Measurements from ENCODE around the gene PDIA2. TPM values are rescaled to one million over a fixed set of nuclear protein-coding genes. Genes with fewer than 3 reads are reported as not detected.

Gene PDIA2
- total RNA-seq, 1 donor from 2014 or later, result 2.7 TPM

GRCh38 chr16:293043-293775 lies 10.2 kb downstream of the PDIA2 start:
- no peak for TF ChIP-seq CTCF (IDR thresholded peaks at IDR 0.05; ENCODE audit: unreplicated experiment)
- no peak overlapping the region for H3K4me3 Mint-ChIP-seq
- no peak for DNase-seq (ENCODE audit: low spot score in 2 of 2, unreplicated experiment in 2 of 2)
- H3K27me3 Mint-ChIP-seq (ENCODE audit: low read depth), result no peaks in the 10 kb centered on the region
- no peaks in the 10 kb centered on the region for H3K9me3 Mint-ChIP-seq
- no peaks in the 10 kb centered on the region for H3K4me1 Mint-ChIP-seq
- H3K27ac Mint-ChIP-seq, result no peak overlapping the region
- H3K36me3 Mint-ChIP-seq, result peaks cover 9% of the 10 kb centered on the region

- no peaks in the 10 kb centered on the region for H3K4me1 Mint-ChIP-seq
- no peak for DNase-seq (ENCODE audit: low spot score in 2 of 2, unreplicated experiment in 2 of 2)
- no peak for TF ChIP-seq CTCF (IDR thresholded peaks at IDR 0.05; ENCODE audit: unreplicated experiment)
- peaks cover 7% of the 10 kb centered on the region for H3K36me3 Mint-ChIP-seq
- no peaks in the 10 kb centered on the region for H3K27me3 Mint-ChIP-seq (ENCODE audit: low read depth)
- H3K9me3 Mint-ChIP-seq, result no peaks in the 10 kb centered on the region
- H3K27ac Mint-ChIP-seq, result no peak overlapping the region
- no peak overlapping the region for H3K4me3 Mint-ChIP-seq
These were observed 13.3 kb downstream of the PDIA2 start for GRCh38 chr16:296276-296675.

- H3K27me3 Mint-ChIP-seq (ENCODE audit: low read depth), result no peaks in the 10 kb centered on the region
- no peaks in the 10 kb centered on the region for H3K4me1 Mint-ChIP-seq
- no peak overlapping the region for H3K27ac Mint-ChIP-seq
- no peak for DNase-seq (ENCODE audit: low spot score in 2 of 2, unreplicated experiment in 2 of 2)
- H3K4me3 Mint-ChIP-seq, result no peak overlapping the region
- H3K36me3 Mint-ChIP-seq, result peaks cover 5% of the 10 kb centered on the region
- TF ChIP-seq CTCF (IDR thresholded peaks at IDR 0.05; ENCODE audit: unreplicated experiment), result no peak
- no peaks in the 10 kb centered on the region for H3K9me3 Mint-ChIP-seq
These were observed 14.0 kb downstream of the PDIA2 start for GRCh38 chr16:296806-297510.

GRCh38 chr16:297832-298231 lies 14.9 kb downstream of the PDIA2 start:
- Mint-ChIP-seq H3K36me3 (peaks cover 2% of the 10 kb centered on the region), H3K9me3 (no peaks in the 10 kb centered on the region), H3K4me3 (no peak overlapping the region), H3K27me3 (ENCODE audit: low read depth) (no peaks in the 10 kb centered on the region), H3K4me1 (no peaks in the 10 kb centered on the region), H3K27ac (no peak overlapping the region)
- no peak for DNase-seq (ENCODE audit: low spot score in 2 of 2, unreplicated experiment in 2 of 2)
- no peak for TF ChIP-seq CTCF (IDR thresholded peaks at IDR 0.05; ENCODE audit: unreplicated experiment)

- Mint-ChIP-seq H3K4me3 (no peak overlapping the region), H3K27ac (no peak overlapping the region), H3K27me3 (ENCODE audit: low read depth) (no peaks in the 10 kb centered on the region), H3K9me3 (no peaks in the 10 kb centered on the region), H3K4me1 (no peaks in the 10 kb centered on the region), H3K36me3 (peaks cover 9% of the 10 kb centered on the region)
- TF ChIP-seq CTCF (IDR thresholded peaks at IDR 0.05; ENCODE audit: unreplicated experiment), result no peak
- no peak for DNase-seq (ENCODE audit: low spot score in 2 of 2, unreplicated experiment in 2 of 2)
These were observed 18.3 kb downstream of the PDIA2 start for GRCh38 chr16:301235-301634.
